ENCODE data around the gene NUP88. TPM values are rescaled to one million over a fixed set of nuclear protein-coding genes. Genes with fewer than 3 reads are reported as not detected.

The NUP88 gene
- total RNA-seq, 1 donor from 2014 or later, result 43.3 TPM

GRCh38 chr17:5365831-5366230 lies 53.6 kb downstream of the NUP88 start:
- H3K36me3 Mint-ChIP-seq (ENCODE audit: low read depth, unreplicated experiment), result peaks cover 15% of the 10 kb centered on the region
- H4K20me1 ChIP-seq (ENCODE audit: insufficient read depth, low read length), result no peaks in the 10 kb centered on the region
- no peak overlapping the region for H3K4me3 ChIP-seq (ENCODE audit: insufficient read depth, low read depth, low read length)
- no peaks in the 10 kb centered on the region for H3K9me3 Mint-ChIP-seq (ENCODE audit: unreplicated experiment)
- H3K9ac ChIP-seq (ENCODE audit: low read length), result no peak overlapping the region
- no peak overlapping the region for H3K4me3 Mint-ChIP-seq (ENCODE audit: unreplicated experiment)
- H3K4me2 ChIP-seq (ENCODE audit: low read length), result no peak overlapping the region
- peak; percentile 5 for FAIRE-seq
- H3K4me1 ChIP-seq (ENCODE audit: insufficient read depth, low read length), result no peaks in the 10 kb centered on the region
- no peak overlapping the region for H2AFZ ChIP-seq (ENCODE audit: low read depth, low read length)
- H3K79me2 ChIP-seq (ENCODE audit: insufficient read depth, low read length), result no peaks in the 10 kb centered on the region
- no peak for DNase-seq (ENCODE audit: low read depth)
- no peaks in the 10 kb centered on the region for H3K4me1 Mint-ChIP-seq (ENCODE audit: low read depth, unreplicated experiment)
- H3K9me3 ChIP-seq (ENCODE audit: insufficient read depth, low read depth, low read length), result no peaks in the 10 kb centered on the region
- no peak overlapping the region for H3K27ac Mint-ChIP-seq (ENCODE audit: unreplicated experiment)
- no peak overlapping the region for H3K27ac ChIP-seq (ENCODE audit: low read depth, low read length)
- H3K27me3 ChIP-seq (ENCODE audit: insufficient read depth, low read length), result no peaks in the 10 kb centered on the region
- no peaks in the 10 kb centered on the region for H3K27me3 Mint-ChIP-seq (ENCODE audit: low read depth, unreplicated experiment)
- TF ChIP-seq EZH2 (IDR thresholded peaks at IDR 0.05; ENCODE audit: insufficient read depth, low read length), result no peak
- TF ChIP-seq CTCF (IDR thresholded peaks at IDR 0.05; ENCODE audit: insufficient read depth, low read depth, low read length), result no peak
- peaks cover 37% of the 10 kb centered on the region for H3K36me3 ChIP-seq (ENCODE audit: insufficient read depth, low read length)

GRCh38 chr17:5364696-5365095 lies 54.8 kb downstream of the NUP88 start:
- Histone ChIP-seq H3K9ac (ENCODE audit: low read length) (no peak overlapping the region), H3K36me3 (ENCODE audit: insufficient read depth, low read length) (peaks cover 29% of the 10 kb centered on the region), H3K4me1 (ENCODE audit: insufficient read depth, low read length) (no peaks in the 10 kb centered on the region), H4K20me1 (ENCODE audit: insufficient read depth, low read length) (no peaks in the 10 kb centered on the region), H2AFZ (ENCODE audit: low read depth, low read length) (no peak overlapping the region), H3K27ac (ENCODE audit: low read depth, low read length) (no peak overlapping the region), H3K4me3 (ENCODE audit: insufficient read depth, low read depth, low read length) (no peak overlapping the region), H3K79me2 (ENCODE audit: insufficient read depth, low read length) (no peaks in the 10 kb centered on the region), H3K4me2 (ENCODE audit: low read length) (no peak overlapping the region), H3K27me3 (ENCODE audit: insufficient read depth, low read length) (no peaks in the 10 kb centered on the region), H3K9me3 (ENCODE audit: insufficient read depth, low read depth, low read length) (no peaks in the 10 kb centered on the region)
- H3K27ac Mint-ChIP-seq (ENCODE audit: unreplicated experiment), result no peak overlapping the region
- no peaks in the 10 kb centered on the region for H3K9me3 Mint-ChIP-seq (ENCODE audit: unreplicated experiment)
- TF ChIP-seq CTCF (IDR thresholded peaks at IDR 0.05; ENCODE audit: insufficient read depth, low read depth, low read length) (no peak), EZH2 (IDR thresholded peaks at IDR 0.05; ENCODE audit: insufficient read depth, low read length) (no peak)
- DNase-seq (ENCODE audit: low read depth) (no peak), FAIRE-seq (no peak)
- H3K4me1 Mint-ChIP-seq (ENCODE audit: low read depth, unreplicated experiment), result no peaks in the 10 kb centered on the region
- no peaks in the 10 kb centered on the region for H3K27me3 Mint-ChIP-seq (ENCODE audit: low read depth, unreplicated experiment)
- H3K36me3 Mint-ChIP-seq (ENCODE audit: low read depth, unreplicated experiment), result peaks cover 13% of the 10 kb centered on the region
- H3K4me3 Mint-ChIP-seq (ENCODE audit: unreplicated experiment), result no peak overlapping the region

- Mint-ChIP-seq H3K4me1 (ENCODE audit: low read depth, unreplicated experiment) (no peaks in the 10 kb centered on the region), H3K27ac (ENCODE audit: unreplicated experiment) (no peak overlapping the region), H3K27me3 (ENCODE audit: low read depth, unreplicated experiment) (no peaks in the 10 kb centered on the region), H3K4me3 (ENCODE audit: unreplicated experiment) (no peak overlapping the region), H3K9me3 (ENCODE audit: unreplicated experiment) (no peaks in the 10 kb centered on the region), H3K36me3 (ENCODE audit: low read depth, unreplicated experiment) (peaks cover 10% of the 10 kb centered on the region)
- Histone ChIP-seq H3K9ac (ENCODE audit: low read length) (no peak overlapping the region), H3K9me3 (ENCODE audit: insufficient read depth, low read depth, low read length) (no peaks in the 10 kb centered on the region), H3K27ac (ENCODE audit: low read depth, low read length) (no peak overlapping the region), H4K20me1 (ENCODE audit: insufficient read depth, low read length) (no peaks in the 10 kb centered on the region), H3K4me1 (ENCODE audit: insufficient read depth, low read length) (no peaks in the 10 kb centered on the region), H3K27me3 (ENCODE audit: insufficient read depth, low read length) (no peaks in the 10 kb centered on the region), H3K36me3 (ENCODE audit: insufficient read depth, low read length) (peaks cover 29% of the 10 kb centered on the region), H2AFZ (ENCODE audit: low read depth, low read length) (no peak overlapping the region), H3K4me2 (ENCODE audit: low read length) (no peak overlapping the region), H3K4me3 (ENCODE audit: insufficient read depth, low read depth, low read length) (no peak overlapping the region), H3K79me2 (ENCODE audit: insufficient read depth, low read length) (no peaks in the 10 kb centered on the region)
- DNase-seq (ENCODE audit: low read depth) (peak; percentile 48), FAIRE-seq (no peak)
- TF ChIP-seq CTCF (IDR thresholded peaks at IDR 0.05; ENCODE audit: insufficient read depth, low read depth, low read length), result no peak
- TF ChIP-seq EZH2 (IDR thresholded peaks at IDR 0.05; ENCODE audit: insufficient read depth, low read length), result no peak
These were observed 55.3 kb downstream of the NUP88 start for GRCh38 chr17:5364156-5364555.

Data from astrocyte (in vitro differentiated cells and primary cell).